GM19035 (cell line): ENCODE data around the gene MED12L.

Experiments
- ATAC-seq: cut with Tn5 transposase; IDR thresholded peaks from one replicate; pipeline ENCODE4 v1.9.1; 2021; ENCODE audit not compliant: unreplicated experiment

MED12L gene

DNA sequence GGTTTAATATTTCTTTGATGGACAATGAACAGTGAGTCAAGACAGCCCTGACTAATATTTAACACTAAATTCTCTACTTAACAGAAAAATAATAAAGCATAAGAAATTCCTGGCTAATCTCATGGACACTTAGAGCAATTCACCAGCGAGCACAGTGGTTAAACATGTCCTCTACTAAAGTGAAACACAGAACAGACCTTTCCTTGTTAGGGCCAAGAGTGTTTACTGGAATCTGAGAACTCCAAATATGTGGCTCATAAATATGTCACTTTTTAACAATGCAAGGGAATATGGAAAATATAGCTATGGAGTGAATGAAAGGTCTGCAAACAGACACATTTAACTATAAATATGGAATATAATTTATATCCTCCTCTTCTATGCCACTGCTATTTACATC is 394.0 kb downstream of the MED12L start:
- no peak for ATAC-seq

- no peak for ATAC-seq
Measured at GRCh38 chr3:151480492-151480891, 395.0 kb downstream of the MED12L start.

DNA sequence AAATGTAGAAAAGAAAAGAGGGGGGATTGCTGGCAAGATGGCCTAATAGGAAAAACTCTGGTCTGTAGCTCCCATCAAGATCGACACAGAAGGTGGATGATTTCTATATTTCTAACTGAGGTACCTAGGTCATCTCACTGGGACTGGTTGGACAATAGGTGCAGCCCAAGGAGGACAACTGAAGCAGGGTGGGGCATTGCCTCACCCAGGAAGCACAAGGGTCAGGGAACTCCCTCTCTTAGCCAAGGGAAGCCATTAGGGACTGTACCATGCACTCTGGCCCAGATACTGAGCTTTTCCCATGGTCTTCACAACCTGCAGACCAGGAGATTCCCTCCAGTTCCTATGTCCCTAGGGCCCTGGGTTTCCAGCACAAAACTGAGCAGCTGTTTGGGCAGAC is 398.0 kb downstream of the MED12L start:
- no peak for ATAC-seq

- no peak for ATAC-seq
Measured at GRCh38 chr3:151483961-151484520, 398.6 kb downstream of the MED12L start.
